ENCODE measurements around the gene AKAP14.
"Not testable (repeated sequence)": the region's sequence is repeated elsewhere in the genome, so short reads cannot be mapped to it uniquely, and the experiment has no call there.

The AKAP14 gene

GRCh38 chrX:119922391-119922790 is 26.7 kb downstream of the AKAP14 start:
- not testable (repeated sequence) for DNase-seq (ENCODE audit: low read depth, low spot score)

- no peak for DNase-seq (ENCODE audit: low read depth, low spot score)
Measured at GRCh38 chrX:119935215-119935874, 39.7 kb downstream of the AKAP14 start.

GRCh38 chrX:119941336-119941735 is 45.6 kb downstream of the AKAP14 start:
- DNase-seq (ENCODE audit: low read depth, low spot score) = no peak

GRCh38 chrX:119942173-119942819 is 46.6 kb downstream of the AKAP14 start:
- no peak for DNase-seq (ENCODE audit: low read depth, low spot score)

- DNase-seq (ENCODE audit: low read depth, low spot score) = no peak
Measured at GRCh38 chrX:119942831-119943184, 47.1 kb downstream of the AKAP14 start.

GRCh38 chrX:119943185-119943988 is 47.7 kb downstream of the AKAP14 start, which contains the start of gene NKAP:
Gene NKAP (minus strand): TSS chrX:119943751. CDS start chrX:119943605, 146 bp downstream.
- peak; percentile 38 for DNase-seq (ENCODE audit: low read depth, low spot score)

GRCh38 chrX:119945481-119945880 is 49.8 kb downstream of the AKAP14 start:
- DNase-seq (ENCODE audit: low read depth, low spot score) = no peak

- DNase-seq (ENCODE audit: low read depth, low spot score) = no peak
Measured at GRCh38 chrX:119948381-119948780, 52.7 kb downstream of the AKAP14 start.

- no peak for DNase-seq (ENCODE audit: low read depth, low spot score)
Measured at GRCh38 chrX:119954374-119954773, 58.7 kb downstream of the AKAP14 start.

GRCh38 chrX:119955807-119956570 is 60.3 kb downstream of the AKAP14 start:
- DNase-seq (ENCODE audit: low read depth, low spot score) = not testable (repeated sequence)

- no peak for DNase-seq (ENCODE audit: low read depth, low spot score)
Measured at GRCh38 chrX:119960625-119961024, 64.9 kb downstream of the AKAP14 start.

GRCh38 chrX:119966837-119967236 is 71.1 kb downstream of the AKAP14 start:
- DNase-seq (ENCODE audit: low read depth, low spot score) = not testable (repeated sequence)

Data from activated naive CD8-positive, alpha-beta T cell treated with anti-CD3 and anti-CD28 coated beads, Interleukin-2, amount 50 U/mL, for 16 hours (primary cell).